NCI-H2227 (cell line): ENCODE measurements around the gene PPDPF.
"Not testable (repeated sequence)": the region's sequence is repeated elsewhere in the genome, so short reads cannot be mapped to it uniquely, and the experiment has no call there.

Experiments
- DNase-seq: peaks from one replicate; lab custom pipeline; 2025; ENCODE audit not compliant: unreplicated experiment; lab: John Stamatoyannopoulos, UW

Gene PPDPF

DNA sequence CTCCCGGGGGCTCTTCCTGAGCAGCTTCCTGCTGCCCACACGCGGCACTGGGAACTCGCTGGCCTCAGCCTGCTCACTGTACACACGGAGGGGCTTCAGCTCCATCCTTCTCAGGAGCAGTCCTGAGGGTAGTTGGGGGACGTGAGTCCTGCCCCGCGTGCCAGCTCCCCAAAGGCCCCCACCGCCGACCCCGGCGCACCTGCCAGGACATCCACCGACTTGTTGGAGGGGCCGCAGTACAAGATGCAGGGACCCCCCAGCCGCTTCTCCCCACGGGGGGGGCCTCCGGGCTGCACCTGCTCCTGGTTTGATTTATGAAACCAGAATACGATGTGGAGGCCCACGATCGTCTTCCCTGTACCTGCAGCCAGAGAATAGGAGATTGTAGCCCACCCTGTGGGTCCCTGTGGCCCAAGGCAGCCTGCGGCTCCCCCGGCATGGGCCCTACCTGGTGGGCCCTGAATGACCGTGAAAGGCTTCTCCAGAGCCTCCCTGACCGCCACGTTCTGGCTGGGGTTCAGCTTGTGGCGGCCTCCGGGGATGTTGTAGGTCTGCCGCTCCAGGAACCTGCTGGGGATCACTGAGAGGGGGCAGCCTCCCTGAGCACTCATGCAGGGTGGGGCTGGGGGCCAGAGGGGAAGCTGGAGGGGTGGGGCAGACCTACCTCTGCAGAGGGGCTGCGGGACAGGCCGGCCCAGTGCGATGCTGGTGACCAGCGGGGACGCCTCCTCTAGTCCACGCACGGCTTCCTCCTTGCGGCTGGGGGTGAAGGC, 41.2 kb downstream of the PPDPF start:
- DNase-seq: no peak

DNA sequence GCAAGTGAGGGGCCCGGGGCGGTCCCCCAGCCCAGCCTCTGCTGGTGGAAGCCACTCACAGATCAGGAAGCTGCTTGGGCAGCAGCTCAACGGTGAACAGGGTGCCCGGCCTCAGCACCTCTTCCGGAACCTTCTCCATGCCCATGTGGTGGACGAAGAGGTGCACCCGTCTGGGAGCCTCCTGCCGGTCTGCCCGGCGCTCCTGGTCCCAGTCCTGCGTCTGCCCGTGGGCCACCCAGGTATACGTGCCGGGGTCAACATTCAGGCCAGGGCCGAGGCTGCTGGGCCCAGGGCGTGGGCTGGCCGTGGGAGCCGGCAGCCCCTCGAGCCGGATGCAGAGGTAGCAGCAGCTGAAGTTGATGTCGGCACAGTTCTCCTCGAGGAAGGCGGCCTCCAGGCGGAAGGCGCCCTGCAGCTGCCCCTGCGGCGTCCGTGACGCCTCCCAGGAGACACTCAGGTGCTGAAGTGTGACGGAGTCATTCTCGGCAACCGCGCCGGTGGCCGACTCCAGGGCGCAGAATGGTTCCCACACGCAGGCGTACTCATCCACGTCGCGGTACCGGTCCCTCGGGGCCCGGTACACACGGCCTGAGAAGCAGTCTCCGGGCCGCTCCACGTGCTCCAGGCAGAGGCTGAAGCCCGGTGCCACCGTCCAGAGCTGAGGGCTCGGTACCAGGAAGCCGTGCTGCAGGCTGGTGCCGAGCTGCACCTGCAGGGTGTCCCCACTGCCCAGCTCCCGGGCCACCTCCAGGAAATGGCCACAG, 42.1 kb downstream of the PPDPF start:
- DNase-seq: no peak

DNA sequence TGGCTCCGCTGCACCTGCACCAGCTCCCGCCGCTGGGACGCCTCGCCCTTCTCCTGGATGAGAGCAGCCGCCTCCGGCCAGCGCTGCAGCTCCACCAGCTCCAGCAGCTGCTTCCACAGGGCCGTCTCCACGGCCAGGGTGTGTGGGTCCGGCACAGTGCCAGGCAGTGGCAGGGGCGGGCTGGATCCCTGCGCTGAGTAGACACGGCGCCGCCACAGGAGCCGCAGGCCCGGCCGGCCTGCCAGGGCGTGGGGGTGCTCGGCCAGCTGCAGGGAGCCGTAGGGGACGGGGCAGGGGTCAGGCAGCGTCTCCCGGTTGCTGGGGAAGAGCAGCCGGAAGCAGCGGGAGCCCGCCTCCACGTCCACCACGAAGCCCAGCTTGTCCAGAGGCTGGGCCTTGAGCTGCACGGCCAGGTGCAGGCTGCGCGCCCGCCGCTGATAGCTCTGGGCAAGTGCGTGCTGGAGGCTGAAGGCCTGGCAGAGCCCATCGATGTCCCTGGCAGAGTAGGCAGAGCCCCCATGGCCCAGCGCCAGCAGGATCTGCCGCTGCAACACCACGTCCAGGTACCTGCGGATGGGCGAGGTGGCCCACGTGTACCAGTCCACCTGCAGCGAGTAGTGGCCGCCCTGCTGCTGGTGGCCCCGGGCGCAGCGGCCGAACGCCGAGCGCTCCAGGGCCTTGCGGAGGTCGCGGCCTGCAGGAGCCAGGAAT, 42.8 kb downstream of the PPDPF start:
- DNase-seq: no peak

- no peak for DNase-seq
Measured at GRCh38 chr20:63564036-63564810, 43.7 kb downstream of the PPDPF start.

- no peak for DNase-seq
Measured at GRCh38 chr20:63565021-63565698, 44.6 kb downstream of the PPDPF start.

- DNase-seq: no peak
Measured at GRCh38 chr20:63565699-63566335, 45.3 kb downstream of the PPDPF start.

DNA sequence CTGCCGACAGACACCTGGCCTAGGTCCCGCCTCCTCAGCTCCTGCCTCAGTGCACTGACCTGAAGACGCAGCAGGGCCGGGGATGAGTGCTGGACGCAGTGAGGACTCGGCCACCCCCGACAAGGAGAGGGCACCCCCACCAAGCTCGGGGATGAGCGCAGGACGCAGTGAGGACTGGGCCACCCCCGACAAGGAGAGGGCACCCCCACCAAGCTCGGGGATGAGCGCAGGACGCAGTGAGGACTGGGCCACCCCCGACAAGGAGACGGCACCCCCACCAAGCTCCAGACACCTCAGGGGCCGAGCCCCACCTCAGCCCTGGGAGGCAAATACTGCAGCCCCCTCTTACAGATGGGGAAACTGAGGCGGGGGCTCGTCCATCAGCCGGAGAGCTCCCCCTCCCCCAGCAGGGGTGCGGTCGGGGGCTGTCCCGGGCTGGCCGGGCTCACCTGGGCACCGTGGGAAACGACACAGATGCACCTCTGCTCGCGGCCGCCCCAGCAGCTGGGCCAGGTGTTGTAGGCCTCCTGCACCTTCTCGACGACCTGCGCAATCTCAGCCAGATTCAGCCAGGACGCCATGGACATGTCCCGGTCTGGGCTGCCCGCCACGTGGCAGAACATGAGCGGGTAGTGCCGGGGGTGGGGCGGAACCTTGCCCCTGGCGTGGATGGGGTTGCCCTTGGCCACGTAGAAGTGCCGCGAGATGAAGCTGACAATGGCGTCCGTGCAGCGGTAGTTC, 46.0 kb downstream of the PPDPF start:
- DNase-seq: no peak

DNA sequence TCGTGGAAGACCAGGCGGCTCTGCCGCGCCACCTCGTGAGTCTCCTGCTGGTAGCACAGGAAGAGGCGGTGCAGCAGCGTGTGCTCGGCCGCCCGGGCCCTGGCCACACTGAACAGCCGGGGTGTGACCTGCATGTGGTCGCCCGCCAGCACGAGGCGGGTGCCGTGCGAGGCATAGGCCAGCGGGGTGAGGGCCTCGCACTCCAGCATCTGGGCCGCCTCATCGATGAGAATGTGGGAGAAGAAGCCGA, 46.5 kb downstream of the PPDPF start:
- DNase-seq: no peak

DNA sequence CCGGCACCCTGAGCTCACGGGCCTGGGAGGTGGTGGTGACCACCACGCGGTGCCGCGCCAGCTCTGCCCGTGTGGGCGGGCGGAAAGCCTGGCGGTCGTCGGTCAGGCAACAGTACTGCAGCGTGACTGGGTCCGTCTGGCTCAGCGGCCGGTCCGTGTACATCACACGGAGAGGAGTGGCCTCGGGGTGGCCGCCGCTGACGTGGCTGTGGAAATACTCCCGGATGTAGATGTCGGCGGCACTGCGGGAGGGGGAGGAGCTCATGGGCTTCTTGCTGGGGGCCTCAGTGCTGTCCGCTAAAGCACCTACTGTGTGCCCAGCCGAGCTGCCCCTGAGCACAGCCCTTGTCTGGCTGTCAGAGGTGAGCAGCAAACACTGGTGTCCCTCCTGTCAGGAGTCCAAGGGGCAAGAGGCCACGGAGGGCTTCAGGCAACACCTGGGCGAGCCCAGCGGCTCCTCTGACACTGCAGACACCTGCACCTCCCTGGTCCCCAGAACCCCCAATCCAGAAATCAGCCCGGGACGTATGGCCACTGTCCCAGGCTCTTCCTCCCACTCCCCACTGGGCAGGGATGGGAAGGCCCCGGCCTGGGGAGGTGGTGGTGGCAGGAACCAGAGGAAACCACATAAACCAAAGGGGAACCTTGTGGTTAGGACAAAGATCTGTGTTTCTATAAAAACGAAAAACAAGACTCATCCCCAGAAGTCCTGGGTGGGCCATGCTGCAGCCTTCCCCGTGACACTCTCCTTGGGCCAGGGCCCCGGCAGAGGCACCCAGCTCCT, 47.0 kb downstream of the PPDPF start:
- no peak for DNase-seq

DNA sequence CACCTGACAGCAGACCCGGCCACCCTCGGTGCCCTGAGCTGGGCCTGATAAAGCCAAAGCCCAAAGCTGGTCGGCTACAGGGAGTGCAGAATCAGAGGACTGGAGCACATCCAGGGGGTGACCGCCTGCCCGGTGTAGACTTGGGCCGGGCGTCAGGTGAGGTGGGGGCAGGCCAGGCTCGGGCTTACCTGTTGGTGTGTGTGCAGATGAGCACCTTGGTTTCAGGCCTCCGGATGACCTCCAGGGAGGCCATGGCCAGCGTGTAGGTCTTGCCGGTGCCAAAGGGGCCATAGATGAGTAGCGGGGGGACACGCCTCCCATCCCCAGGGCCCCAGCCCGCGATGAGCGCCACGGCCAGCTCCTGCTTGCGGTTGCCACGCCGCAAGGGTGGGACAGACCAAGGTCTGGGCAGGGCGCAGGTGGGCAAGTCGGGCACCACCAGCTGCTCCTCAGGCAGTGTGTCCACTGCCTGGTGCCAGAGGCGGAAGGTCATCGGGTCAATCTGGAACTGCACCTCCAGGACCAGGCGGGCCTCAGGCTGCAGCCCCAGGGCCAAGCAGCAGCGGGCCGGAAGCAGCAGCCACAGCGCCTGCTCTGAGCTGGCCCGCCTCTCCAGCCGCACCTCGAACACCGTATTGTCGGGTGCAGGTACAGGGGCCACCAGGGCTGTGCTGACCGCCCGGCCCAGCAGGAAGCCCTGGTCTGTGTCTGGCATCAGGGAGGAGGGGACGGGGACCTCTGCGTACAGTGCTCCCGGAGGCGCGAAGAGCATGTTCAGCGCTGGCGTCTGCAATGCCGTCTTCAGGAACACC, 47.8 kb downstream of the PPDPF start:
- no peak for DNase-seq

DNA sequence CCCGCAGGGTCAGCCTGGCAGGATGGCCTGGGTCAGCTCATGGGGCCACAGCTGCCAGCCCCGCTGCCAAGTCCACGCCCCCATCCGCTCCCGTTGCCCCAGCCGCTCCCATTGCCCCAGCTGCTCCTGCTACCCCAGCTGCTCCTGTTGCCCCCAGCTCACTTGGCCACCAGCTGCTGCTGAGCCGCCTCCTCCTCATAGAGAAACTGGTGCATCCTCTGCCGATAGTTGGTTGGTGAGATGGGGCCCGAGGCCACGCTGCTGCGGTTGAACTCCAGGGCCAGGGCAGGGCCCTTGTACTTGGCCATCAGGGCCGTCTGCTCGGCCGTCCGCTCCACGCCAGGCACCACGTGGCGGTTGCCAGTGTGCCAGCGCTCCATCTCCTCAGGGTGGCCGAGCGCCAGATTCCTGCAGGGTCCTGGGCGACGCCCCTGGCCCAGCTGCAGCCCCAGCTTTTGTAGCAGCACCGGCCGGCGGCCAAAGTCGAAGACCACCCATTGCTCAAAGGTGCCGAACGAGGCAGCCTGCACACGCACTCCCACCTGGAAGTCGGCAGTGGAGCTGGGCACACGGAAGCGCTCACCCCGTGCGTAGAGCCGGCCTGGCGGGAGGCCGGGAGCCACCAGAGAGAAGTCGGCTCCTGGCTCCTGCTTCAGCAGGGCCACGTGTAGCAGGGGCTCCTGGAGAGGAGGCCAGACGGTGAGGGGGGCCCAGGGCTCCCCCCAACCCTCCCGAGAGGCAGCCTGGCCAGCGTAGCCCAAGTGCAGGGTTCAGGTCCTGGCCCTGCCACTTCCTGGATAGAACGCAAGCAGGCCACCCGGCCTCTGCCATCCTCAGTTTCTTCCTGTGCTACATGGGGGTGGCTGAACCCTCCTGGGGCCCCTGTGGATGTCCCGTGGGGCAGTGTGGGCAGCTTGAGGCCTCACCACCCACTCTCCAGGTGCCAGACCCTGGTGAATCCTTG, 48.7 kb downstream of the PPDPF start:
- no peak for DNase-seq

GRCh38 chr20:63570281-63571086, 49.9 kb downstream of the PPDPF start:
- no peak for DNase-seq

- not testable (repeated sequence) for DNase-seq
Measured at GRCh38 chr20:63571087-63571478, 50.5 kb downstream of the PPDPF start.
